K562 (cell line): ENCODE results near the gene MPDU1. TPM values are rescaled to one million over a fixed set of nuclear protein-coding genes. Genes with fewer than 3 reads are reported as not detected.

ENCODE experiments used
- CBX8 ChIP-seq: fragments of 200-600 bp; sonication (generic); IDR thresholded peaks from 2 replicates; pipeline ENCODE4 v1.6.1; 2012; ENCODE audit warnings: borderline replicate concordance, mixed run types, low read depth, mild to moderate bottlenecking, moderate library complexity, mixed read lengths, low read length, control low read depth, inconsistent platforms; ENCODE audit not compliant: poor library complexity, severe bottlenecking; ENCODE audit errors: extremely low read depth
- HNRNPLL ChIP-seq: fragments of 200-400 bp; formaldehyde crosslinking; IDR thresholded peaks from 2 replicates; pipeline ENCODE4 v1.6.1; 2017; ENCODE audit warnings: low read length, low read depth, mild to moderate bottlenecking; ENCODE audit not compliant: poor library complexity, severe bottlenecking
- ID3 ChIP-seq, 2 experiments: fragments of 250-450 bp in 1 of 2; fragments of 450-650 bp in 1 of 2; sonication (Bioruptor Pico) in 1 of 2; IDR thresholded peaks; 2 replicates each; pipeline versions ENCODE4 v1.6.1 to v1.8.0; 2016 to 2021; ENCODE audit warnings: mild to moderate bottlenecking in 2 of 2, moderate library complexity in 2 of 2, missing compliant biosample characterization in 1 of 2, missing genetic modification characterization in 1 of 2
- IFI16 ChIP-seq: fragments of 250-450 bp; sonication (Bioruptor Pico); IDR thresholded peaks from 2 replicates; pipeline ENCODE4 v2.1.2; 2022; ENCODE audit warnings: mild to moderate bottlenecking, inconsistent platforms
- ILF3 ChIP-seq: fragments of 450-650 bp; IDR thresholded peaks from 2 replicates; pipeline ENCODE4 v1.6.1; 2018; ENCODE audit warnings: antibody characterized with exemption, mild to moderate bottlenecking, moderate library complexity, borderline replicate concordance
- KDM4B ChIP-seq, 2 experiments: fragments of 450-650 bp in 1 of 2; sonication (generic) in 1 of 2; IDR thresholded peaks; 2 replicates each; pipeline ENCODE4 v1.6.1; 2016 to 2017; ENCODE audit warnings: borderline replicate concordance in 2 of 2, antibody characterized with exemption in 1 of 2, low read depth in 1 of 2, mild to moderate bottlenecking in 1 of 2
- MCM5 ChIP-seq: fragments of 450-650 bp; IDR thresholded peaks from 2 replicates; pipeline ENCODE4 v1.6.1; 2016; ENCODE audit warnings: low read depth
- MEIS2 ChIP-seq: fragments of 450-650 bp; IDR thresholded peaks from 2 replicates; pipeline ENCODE4 v1.6.1; 2014; ENCODE audit warnings: mild to moderate bottlenecking; ENCODE audit not compliant: partially characterized antibody
- MYNN ChIP-seq, 2 experiments: sonication (generic); formaldehyde crosslinking in 1 of 2; IDR thresholded peaks; 2 replicates each; pipeline versions ENCODE4 v1.5.0 to v1.6.1; 2016 to 2020; ENCODE audit warnings: antibody characterized with exemption in 1 of 2, missing genetic modification reagents in 1 of 2
- NELFE ChIP-seq: IDR thresholded peaks from 2 replicates; pipeline ENCODE4 v1.6.1; 2011; ENCODE audit warnings: mild to moderate bottlenecking; ENCODE audit not compliant: insufficient read depth, insufficient read length
- NFYB ChIP-seq: IDR thresholded peaks from 2 replicates; pipeline ENCODE4 v1.6.1; 2011; ENCODE audit warnings: mild to moderate bottlenecking, moderate library complexity; ENCODE audit not compliant: insufficient read length; ENCODE audit errors: extremely low read depth
- PHF20 ChIP-seq: fragments of 450-650 bp; IDR thresholded peaks from 2 replicates; pipeline ENCODE4 v1.6.1; 2018; ENCODE audit not compliant: partially characterized antibody
- PHF21A ChIP-seq: fragments of 450-650 bp; IDR thresholded peaks from 2 replicates; pipeline ENCODE4 v1.6.1; 2017; ENCODE audit warnings: low read depth, borderline replicate concordance
- ZNF175 ChIP-seq: fragments of 200-800 bp; sonication (Bioruptor generic); IDR thresholded peaks from 2 replicates; pipeline ENCODE4 v1.6.1; 2016; ENCODE audit warnings: low read depth, mild to moderate bottlenecking, missing genetic modification characterization, missing compliant biosample characterization
- ZNF609 ChIP-seq: sonication (generic); formaldehyde crosslinking; IDR thresholded peaks from 2 replicates; pipeline ENCODE4 v1.8.1; 2023; ENCODE audit warnings: missing genetic modification reagents, mild to moderate bottlenecking, borderline replicate concordance
- ZNF717 ChIP-seq: fragments of 250-450 bp; sonication (Bioruptor Pico); IDR thresholded peaks from 2 replicates; pipeline ENCODE4 v1.5.0; 2021
- polyA plus RNA-seq, 8 experiments: library from polyadenylated mRNA; depleted of rRNA in 4 of 8; stranded (reverse) in 5 of 8; unstranded in 3 of 8; fragments of >200 nt; fragmentation: Nextera tagmentation in 2 of 8; fragmentation: Illumina TruSeq in 1 of 8; extraction: Ambion mirVana in 2 of 8; extraction: Trizol in 1 of 8; gene quantifications; 2 replicates each; pipeline versions ENCODE4 v1.2.1 to v1.2.3, GENCODE V29; 2011 to 2014; ENCODE audit warnings: inconsistent platforms in 1 of 8, missing spikeins in 1 of 8
- total RNA-seq, 7 experiments: library from RNA; depleted of rRNA in 6 of 7; stranded (reverse); fragments of >200 nt in 6 of 7; fragmentation: Illumina TruSeq in 2 of 7; extraction: Trizol in 2 of 7; gene quantifications; 2 replicates each; pipeline versions ENCODE4 v1.2.1 to v1.2.3, GENCODE V29; 2011 to 2021; ENCODE audit warnings: low replicate concordance in 1 of 7
- TF ChIP-seq, protein P1 (sequence below): sonication (generic); formaldehyde crosslinking; IDR thresholded peaks from 2 replicates; pipeline ENCODE4 v1.8.1; 2022; ENCODE audit warnings: missing genetic modification reagents
- TF ChIP-seq, protein P2 (sequence below): sonication (generic); formaldehyde crosslinking; IDR thresholded peaks from 2 replicates; pipeline ENCODE4 v1.8.0; 2023; ENCODE audit warnings: mild to moderate bottlenecking, missing genetic modification reagents

The MPDU1 gene
- total and polyA plus RNA-seq, 9 of the 15 experiments (the other 6 are each of a cell fraction or from before 2014, with no cell fraction given), result 4.9 to 179 (median 77.1) TPM

DNA sequence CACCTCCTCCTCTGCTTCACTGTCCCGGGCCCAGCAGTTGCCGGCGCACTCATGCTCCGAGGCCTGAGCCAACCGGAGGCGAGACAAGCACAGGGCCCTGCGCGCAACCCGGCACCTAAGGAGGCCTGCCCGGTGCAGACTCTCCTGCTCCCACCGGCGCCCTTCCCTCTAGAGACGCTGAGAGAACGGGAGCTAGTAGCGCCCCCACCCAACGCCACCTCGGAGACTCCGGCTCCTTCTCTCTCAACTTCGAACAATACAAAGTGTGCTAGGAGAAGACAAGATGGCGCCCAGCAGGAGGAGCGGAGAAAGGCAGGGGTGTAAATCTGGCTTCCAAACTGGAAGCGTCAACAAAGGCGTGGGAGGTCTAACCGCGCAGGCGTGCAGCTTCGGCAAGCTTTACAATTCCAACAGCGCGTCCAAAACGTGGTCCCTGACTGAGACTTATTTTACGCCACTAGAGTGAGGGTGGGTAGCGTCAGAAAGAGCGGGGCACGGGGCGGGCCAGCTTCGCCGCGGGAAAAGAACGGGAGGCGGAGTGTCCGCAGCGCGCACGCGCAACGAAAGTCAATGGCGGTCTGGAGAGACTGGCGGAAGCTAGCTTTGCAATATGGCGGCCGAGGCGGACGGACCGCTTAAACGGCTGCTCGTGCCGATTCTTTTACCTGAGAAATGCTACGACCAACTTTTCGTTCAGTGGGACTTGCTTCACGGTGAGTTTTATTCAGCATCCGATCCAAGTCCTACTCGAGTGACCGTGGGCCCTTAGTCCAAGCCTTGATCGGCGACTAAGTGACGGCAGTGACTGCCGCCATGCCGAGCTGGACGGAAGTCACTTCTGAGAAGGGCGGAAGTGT lies at the start of gene MPDU1 (continued):
- 0 out of 2 replicates have a peak, but pooled peaks have one; percentile 66 for TF ChIP-seq ZNF609
- TF ChIP-seq ZNF175 (CRISPR knock-in tag), result peak; percentile 49
- TF ChIP-seq IFI16 (CRISPR knock-in tag), result no peak
- peak; percentile 88 for TF ChIP-seq MEIS2
- TF ChIP-seq, protein P1, sequence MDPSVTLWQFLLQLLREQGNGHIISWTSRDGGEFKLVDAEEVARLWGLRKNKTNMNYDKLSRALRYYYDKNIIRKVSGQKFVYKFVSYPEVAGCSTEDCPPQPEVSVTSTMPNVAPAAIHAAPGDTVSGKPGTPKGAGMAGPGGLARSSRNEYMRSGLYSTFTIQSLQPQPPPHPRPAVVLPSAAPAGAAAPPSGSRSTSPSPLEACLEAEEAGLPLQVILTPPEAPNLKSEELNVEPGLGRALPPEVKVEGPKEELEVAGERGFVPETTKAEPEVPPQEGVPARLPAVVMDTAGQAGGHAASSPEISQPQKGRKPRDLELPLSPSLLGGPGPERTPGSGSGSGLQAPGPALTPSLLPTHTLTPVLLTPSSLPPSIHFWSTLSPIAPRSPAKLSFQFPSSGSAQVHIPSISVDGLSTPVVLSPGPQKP, result no peak
- TF ChIP-seq KDM4B (IDR thresholded peaks at IDR 0.05; ENCODE audit: borderline replicate concordance in 2 of 2, low read depth in 1 of 2), result peak in 1 of 2 experiments; percentile 58; a peak in 1 of 4 replicates
- TF ChIP-seq ID3 (CRISPR knock-in tag; IDR thresholded peaks at IDR 0.05), result no peak
- peak; percentile 93 for TF ChIP-seq ID3 (tag; IDR thresholded peaks at IDR 0.05)
- no peak for TF ChIP-seq ZNF717 (CRISPR knock-in tag)
- TF ChIP-seq PHF20, result peak; percentile 72
- TF ChIP-seq PHF21A, result 0 out of 2 replicates have a peak, but pooled peaks have one; percentile 35
- TF ChIP-seq NELFE, result no peak
- no peak for TF ChIP-seq ILF3
- TF ChIP-seq, protein P2, sequence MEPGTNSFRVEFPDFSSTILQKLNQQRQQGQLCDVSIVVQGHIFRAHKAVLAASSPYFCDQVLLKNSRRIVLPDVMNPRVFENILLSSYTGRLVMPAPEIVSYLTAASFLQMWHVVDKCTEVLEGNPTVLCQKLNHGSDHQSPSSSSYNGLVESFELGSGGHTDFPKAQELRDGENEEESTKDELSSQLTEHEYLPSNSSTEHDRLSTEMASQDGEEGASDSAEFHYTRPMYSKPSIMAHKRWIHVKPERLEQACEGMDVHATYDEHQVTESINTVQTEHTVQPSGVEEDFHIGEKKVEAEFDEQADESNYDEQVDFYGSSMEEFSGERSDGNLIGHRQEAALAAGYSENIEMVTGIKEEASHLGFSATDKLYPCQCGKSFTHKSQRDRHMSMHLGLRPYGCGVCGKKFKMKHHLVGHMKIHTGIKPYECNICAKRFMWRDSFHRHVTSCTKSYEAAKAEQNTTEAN (CRISPR knock-in tag), result no peak
- TF ChIP-seq HNRNPLL, result peak; percentile 82
- TF ChIP-seq MYNN (IDR thresholded peaks at IDR 0.05), result no peak
- no peak for TF ChIP-seq MYNN (CRISPR knock-in tag; IDR thresholded peaks at IDR 0.05)
- TF ChIP-seq NFYB, result no peak
- no peak for TF ChIP-seq MCM5
- TF ChIP-seq CBX8, result no peak
